GM12878 (cell line): ENCODE results near the gene TGDS. TPM values are rescaled to one million over a fixed set of nuclear protein-coding genes. Genes with fewer than 3 reads are reported as not detected.

ENCODE experiments used
- BCL11A ChIP-seq: IDR thresholded peaks from 2 replicates; pipeline ENCODE4 v1.6.1; 2011; ENCODE audit warnings: low read depth, low read length
- CEBPB ChIP-seq, 2 experiments: fragments of 150-350 bp in 1 of 2; IDR thresholded peaks; 2 replicates each; pipeline ENCODE4 v1.6.1; 2012 to 2014; ENCODE audit warnings: low read depth in 2 of 2, low read length in 2 of 2, borderline replicate concordance in 1 of 2, inconsistent platforms in 1 of 2
- CREB1 ChIP-seq: IDR thresholded peaks from 2 replicates; pipeline ENCODE4 v1.6.1; 2012; ENCODE audit warnings: low read depth, mild to moderate bottlenecking, inconsistent platforms
- MYB ChIP-seq: fragments of 150-350 bp; IDR thresholded peaks from 2 replicates; pipeline ENCODE4 v1.6.1; 2014; ENCODE audit warnings: mild to moderate bottlenecking, low read depth, low read length, borderline replicate concordance
- POU2F2 ChIP-seq: IDR thresholded peaks from 3 replicates; pipeline ENCODE4 v1.6.1; 2011; ENCODE audit warnings: low read depth, mild to moderate bottlenecking, low read length, borderline replicate concordance
- RCOR1 ChIP-seq: conservative IDR thresholded peaks from 2 replicates; pipeline ENCODE4 v1.6.1; 2012; ENCODE audit warnings: low read depth, low read length, improper control_type of control experiment
- polyA plus RNA-seq, 11 experiments: library from polyadenylated mRNA; depleted of rRNA in 4 of 11; unstranded in 6 of 11; stranded (reverse) in 5 of 11; fragments of >200 nt; fragmentation: Nextera tagmentation in 4 of 11; fragmentation: Illumina TruSeq in 1 of 11; extraction: Ambion mirVana in 4 of 11; extraction: Trizol in 1 of 11; gene quantifications; 1 replicate in 1 of 11; 2 replicates in 10 of 11; pipeline versions ENCODE4 v1.2.1 to v1.2.3, GENCODE V29; 2011 to 2016; ENCODE audit warnings: inconsistent platforms in 2 of 11, missing spikeins in 2 of 11, low read depth in 1 of 11
- total RNA-seq, 4 experiments: library from RNA; depleted of rRNA in 3 of 4; stranded (reverse); fragments of >200 nt in 3 of 4; fragmentation: Illumina TruSeq in 1 of 4; extraction: Trizol in 1 of 4; gene quantifications; 2 replicates each; pipeline versions ENCODE4 v1.2.1 to v1.2.3, GENCODE V29; 2013 to 2021
- TF ChIP-seq, protein P1 (sequence below): fragments of 450-650 bp; formaldehyde crosslinking; IDR thresholded peaks from 2 replicates; pipeline ENCODE4 v1.5.0; 2022; ENCODE audit warnings: mild to moderate bottlenecking, missing genetic modification characterization
- TF ChIP-seq, protein P2 (sequence below): fragments of 450-650 bp; IDR thresholded peaks from 2 replicates; pipeline ENCODE4 v1.6.1; 2017; ENCODE audit warnings: mild to moderate bottlenecking, low read depth, inconsistent platforms; ENCODE audit not compliant: poor library complexity, severe bottlenecking

Gene TGDS
- total and polyA plus RNA-seq, 10 of the 15 experiments (the other 5 are each of a cell fraction or from before 2014, with no cell fraction given) = 13.1 to 44.3 (median 23.8) TPM

GRCh38 chr13:94595950-94596574 lies at the start of gene TGDS (continued):
- TF ChIP-seq RCOR1 = 0 out of 2 replicates have a peak, but pooled peaks have one; percentile 65
- no peak for TF ChIP-seq CEBPB (IDR thresholded peaks at IDR 0.05; ENCODE audit: borderline replicate concordance in 1 of 2, low read depth in 2 of 2, low read length in 2 of 2)
- TF ChIP-seq POU2F2 = peak; percentile 73
- TF ChIP-seq, protein P1, sequence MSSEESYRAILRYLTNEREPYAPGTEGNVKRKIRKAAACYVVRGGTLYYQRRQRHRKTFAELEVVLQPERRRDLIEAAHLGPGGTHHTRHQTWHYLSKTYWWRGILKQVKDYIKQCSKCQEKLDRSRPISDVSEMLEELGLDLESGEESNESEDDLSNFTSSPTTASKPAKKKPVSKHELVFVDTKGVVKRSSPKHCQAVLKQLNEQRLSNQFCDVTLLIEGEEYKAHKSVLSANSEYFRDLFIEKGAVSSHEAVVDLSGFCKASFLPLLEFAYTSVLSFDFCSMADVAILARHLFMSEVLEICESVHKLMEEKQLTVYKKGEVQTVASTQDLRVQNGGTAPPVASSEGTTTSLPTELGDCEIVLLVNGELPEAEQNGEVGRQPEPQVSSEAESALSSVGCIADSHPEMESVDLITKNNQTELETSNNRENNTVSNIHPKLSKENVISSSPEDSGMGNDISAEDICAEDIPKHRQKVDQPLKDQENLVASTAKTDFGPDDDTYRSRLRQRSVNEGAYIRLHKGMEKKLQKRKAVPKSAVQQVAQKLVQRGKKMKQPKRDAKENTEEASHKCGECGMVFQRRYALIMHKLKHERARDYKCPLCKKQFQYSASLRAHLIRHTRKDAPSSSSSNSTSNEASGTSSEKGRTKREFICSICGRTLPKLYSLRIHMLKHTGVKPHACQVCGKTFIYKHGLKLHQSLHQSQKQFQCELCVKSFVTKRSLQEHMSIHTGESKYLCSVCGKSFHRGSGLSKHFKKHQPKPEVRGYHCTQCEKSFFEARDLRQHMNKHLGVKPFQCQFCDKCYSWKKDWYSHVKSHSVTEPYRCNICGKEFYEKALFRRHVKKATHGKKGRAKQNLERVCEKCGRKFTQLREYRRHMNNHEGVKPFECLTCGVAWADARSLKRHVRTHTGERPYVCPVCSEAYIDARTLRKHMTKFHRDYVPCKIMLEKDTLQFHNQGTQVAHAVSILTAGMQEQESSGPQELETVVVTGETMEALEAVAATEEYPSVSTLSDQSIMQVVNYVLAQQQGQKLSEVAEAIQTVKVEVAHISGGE (CRISPR knock-in tag) = no peak
- peak; percentile 69 for TF ChIP-seq CREB1
- TF ChIP-seq, protein P2, sequence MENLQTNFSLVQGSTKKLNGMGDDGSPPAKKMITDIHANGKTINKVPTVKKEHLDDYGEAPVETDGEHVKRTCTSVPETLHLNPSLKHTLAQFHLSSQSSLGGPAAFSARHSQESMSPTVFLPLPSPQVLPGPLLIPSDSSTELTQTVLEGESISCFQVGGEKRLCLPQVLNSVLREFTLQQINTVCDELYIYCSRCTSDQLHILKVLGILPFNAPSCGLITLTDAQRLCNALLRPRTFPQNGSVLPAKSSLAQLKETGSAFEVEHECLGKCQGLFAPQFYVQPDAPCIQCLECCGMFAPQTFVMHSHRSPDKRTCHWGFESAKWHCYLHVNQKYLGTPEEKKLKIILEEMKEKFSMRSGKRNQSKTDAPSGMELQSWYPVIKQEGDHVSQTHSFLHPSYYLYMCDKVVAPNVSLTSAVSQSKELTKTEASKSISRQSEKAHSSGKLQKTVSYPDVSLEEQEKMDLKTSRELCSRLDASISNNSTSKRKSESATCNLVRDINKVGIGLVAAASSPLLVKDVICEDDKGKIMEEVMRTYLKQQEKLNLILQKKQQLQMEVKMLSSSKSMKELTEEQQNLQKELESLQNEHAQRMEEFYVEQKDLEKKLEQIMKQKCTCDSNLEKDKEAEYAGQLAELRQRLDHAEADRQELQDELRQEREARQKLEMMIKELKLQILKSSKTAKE = no peak
- no peak for TF ChIP-seq BCL11A
- no peak; the same call in 1 of the 2 replicates for TF ChIP-seq MYB
